HG03378 (cell line): Measurements from ENCODE around the gene LRSAM1.
A peak's percentile ranks its signal among the peaks of the same experiment; 100 is the strongest.

Experiments used
- ATAC-seq: cut with Tn5 transposase; IDR thresholded peaks from one replicate; pipeline ENCODE4 v1.9.1; 2021; ENCODE audit warnings: mild to moderate bottlenecking, moderate library complexity; ENCODE audit not compliant: unreplicated experiment

Gene LRSAM1

DNA sequence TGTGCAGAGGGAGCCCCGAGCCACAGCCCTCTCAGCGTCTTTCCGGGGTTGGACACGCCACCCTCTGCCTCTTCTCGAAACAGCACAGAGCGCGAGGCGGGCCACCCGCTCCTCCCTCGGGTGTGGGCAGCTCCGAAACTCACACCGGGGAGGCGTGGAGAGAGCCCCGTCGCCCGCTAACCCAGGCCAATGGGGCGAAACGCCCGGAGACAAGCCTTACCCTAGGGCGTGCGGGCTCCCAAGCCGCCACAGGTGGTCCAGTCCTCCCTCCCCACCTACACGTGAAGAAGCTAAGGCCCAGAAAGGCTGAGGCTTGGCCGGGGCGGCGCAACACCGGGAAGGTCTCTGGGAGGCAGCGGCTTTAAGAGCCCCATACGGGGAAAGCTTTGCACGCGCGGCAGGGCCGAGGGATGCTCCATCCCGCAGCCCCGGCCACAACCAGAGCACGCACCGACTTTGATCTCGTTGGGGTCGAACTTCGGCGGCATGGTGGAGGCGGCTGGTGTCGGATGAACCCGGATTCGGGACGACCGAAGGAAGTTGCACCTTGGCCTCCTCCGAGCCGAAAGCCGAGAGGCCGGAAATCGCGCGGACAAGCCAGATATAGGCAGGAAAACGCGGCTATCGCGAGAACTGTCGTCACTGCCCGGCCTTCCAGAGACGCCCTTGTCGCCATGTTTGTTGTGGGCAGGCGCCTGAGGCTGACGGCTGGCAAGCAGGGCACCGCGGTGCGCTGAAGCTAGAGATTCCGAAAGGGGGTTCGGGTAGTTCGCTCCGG is at the start of gene LRSAM1, which contains the start of gene RPL12:
Gene LRSAM1, plus strand, starts transcription at position 681 of the 778 bp plus-strand sequence. CDS start 3,018 bp downstream, outside the sequence.
Gene RPL12, minus strand, starts transcription at position 577 of the 778 bp plus-strand sequence. Its CDS starts 89 bp downstream, at position 488.
- peak; percentile 60 for ATAC-seq

DNA sequence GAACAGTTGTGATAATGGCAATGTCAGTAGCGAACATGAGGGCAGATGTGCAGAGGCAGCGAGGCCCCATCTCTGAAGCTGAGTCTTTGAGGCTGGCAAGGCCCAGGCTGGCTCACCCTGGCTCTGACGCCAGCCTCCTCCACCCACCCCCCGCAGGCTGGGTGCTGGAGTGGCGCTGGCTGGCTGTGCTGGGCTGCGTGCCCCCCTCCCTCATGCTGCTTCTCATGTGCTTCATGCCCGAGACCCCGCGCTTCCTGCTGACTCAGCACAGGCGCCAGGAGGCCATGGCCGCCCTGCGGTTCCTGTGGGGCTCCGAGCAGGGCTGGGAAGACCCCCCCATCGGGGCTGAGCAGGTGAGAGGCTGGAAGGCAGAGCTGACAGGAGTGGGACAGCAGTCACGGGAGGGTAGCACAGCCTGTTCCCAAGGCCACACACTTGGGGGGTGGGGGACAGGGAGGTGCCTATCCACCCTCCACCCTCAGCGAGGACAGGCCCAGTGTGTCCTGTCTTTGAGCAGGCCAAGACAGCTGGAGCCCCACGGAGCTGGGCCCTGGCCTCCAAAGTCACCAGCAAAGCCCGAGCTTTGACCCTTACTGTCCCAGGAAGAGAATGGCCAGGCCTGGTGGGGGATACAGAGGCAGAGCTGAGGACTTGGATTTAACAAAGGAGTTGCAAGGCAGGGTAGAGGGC is 48.8 kb upstream of the LRSAM1 start:
- ATAC-seq = no peak

DNA sequence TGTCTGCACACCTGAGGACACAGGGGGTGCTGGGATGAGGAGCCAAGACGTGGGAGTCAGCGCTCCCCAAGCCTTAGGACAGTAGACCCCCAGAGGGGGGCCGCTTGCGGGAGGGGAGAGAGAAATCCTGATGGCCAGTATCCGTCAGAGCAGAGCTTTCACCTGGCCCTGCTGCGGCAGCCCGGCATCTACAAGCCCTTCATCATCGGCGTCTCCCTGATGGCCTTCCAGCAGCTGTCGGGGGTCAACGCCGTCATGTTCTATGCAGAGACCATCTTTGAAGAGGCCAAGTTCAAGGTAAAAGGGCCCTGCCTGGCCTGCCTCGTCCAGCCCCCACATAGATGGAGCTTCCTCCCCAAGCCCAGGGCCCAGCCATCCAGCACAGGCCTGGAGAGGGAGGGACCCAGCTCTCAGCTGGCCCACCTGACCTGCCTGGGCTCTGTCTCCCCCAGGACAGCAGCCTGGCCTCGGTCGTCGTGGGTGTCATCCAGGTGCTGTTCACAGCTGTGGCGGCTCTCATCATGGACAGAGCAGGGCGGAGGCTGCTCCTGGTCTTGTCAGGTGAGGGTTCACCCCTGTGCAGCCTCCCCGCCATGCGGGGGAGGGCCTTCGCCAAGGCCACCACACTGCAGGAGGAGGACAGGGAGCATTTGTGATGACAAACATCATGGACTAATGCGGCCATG is 47.7 kb upstream of the LRSAM1 start:
- no peak for ATAC-seq

DNA sequence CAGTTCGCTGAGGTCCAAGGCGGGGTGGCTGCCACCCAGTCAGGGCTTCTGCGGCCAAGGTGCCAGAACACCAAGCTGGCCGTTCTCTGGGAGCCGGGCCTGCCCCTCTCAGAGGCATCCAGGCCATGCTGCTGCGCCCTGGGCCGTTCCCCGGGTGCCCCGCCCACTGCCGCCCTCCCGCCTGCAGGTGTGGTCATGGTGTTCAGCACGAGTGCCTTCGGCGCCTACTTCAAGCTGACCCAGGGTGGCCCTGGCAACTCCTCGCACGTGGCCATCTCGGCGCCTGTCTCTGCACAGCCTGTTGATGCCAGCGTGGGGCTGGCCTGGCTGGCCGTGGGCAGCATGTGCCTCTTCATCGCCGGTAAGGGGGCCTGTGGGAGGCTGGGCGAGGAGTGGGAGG is 46.7 kb upstream of the LRSAM1 start:
- no peak for ATAC-seq

DNA sequence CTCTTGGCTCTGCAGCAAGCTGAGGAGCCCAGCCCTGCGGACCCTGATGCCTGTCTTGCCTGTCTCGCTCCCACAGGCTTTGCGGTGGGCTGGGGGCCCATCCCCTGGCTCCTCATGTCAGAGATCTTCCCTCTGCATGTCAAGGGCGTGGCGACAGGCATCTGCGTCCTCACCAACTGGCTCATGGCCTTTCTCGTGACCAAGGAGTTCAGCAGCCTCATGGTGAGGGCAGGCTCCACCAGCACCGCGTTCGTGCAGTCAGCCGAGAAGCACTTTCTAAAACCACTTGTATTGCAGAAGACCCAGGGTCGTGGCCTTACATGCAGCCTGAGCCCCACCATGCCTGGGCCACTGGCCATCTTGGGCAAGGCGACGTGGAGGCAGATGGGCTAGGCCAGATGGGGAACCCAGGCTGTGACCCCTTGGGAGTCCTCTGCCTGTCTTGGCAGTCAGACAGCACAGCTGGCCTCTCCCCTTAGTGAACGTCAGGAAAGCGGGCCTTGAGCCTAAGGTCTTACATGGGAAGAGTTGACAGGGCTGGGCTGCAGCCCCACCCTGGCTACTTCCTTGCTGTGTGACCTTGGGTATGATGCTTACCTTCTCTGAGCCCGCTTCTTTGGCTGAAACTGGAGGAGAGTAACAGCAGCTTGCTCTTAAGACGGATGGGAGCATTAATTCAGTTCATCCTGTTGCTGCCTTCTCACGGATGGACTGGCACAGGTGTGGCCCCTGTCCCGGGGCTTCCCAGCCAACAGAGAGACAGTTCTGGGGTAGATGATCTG is 45.8 kb upstream of the LRSAM1 start:
- no peak for ATAC-seq

DNA sequence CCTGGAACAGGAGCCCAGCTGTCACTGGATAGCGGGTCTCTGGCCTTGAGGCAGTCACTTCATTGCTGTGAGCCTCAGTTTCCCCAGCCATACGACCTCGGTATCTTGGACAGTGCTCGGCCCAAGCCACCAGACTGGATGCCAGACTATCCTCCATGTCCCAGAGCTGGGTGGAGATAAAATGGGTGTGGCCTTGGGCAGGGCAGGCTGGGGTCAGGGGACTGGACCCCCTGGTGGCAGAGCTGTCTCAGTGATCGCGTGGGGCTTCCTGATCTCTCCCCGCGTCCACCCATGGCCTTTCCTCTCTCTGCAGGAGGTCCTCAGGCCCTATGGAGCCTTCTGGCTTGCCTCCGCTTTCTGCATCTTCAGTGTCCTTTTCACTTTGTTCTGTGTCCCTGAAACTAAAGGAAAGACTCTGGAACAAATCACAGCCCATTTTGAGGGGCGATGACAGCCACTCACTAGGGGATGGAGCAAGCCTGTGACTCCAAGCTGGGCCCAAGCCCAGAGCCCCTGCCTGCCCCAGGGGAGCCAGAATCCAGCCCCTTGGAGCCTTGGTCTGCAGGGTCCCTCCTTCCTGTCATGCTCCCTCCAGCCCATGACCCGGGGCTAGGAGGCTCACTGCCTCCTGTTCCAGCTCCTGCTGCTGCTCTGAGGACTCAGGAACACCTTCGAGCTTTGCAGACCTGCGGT is 44.4 kb upstream of the LRSAM1 start:
- no peak for ATAC-seq

DNA sequence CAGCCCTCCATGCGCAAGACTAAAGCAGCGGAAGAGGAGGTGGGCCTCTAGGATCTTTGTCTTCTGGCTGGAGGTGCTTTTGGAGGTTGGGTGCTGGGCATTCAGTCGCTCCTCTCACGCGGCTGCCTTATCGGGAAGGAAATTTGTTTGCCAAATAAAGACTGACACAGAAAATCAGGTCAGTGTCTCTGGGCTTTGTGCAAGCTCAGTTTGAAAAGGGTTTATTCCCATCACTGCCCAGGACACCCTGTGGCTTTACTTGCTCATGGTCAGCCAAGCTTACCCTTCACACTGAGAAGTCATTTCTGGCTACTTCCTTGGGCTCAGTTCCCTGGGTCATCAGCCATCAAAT is 43.8 kb upstream of the LRSAM1 start:
- no peak for ATAC-seq

DNA sequence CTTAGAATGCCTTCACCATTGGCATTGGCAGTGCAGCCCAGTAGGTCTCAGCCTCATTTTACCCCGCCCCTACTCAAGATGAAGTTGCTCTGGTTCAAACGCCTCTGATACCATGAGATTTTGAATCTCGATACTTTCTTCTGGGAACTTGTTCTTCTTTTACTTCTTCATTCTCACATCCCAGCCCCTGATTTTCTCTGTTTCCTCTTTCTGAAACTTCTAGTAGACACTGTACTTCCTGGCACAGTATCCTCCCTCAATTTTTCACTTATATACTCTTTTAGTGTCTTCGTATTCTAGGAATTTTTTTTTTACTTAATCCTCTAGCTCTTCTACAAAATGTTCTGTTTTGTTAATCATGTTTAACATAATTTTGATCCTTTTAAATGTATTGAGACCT is 40.2 kb upstream of the LRSAM1 start:
- no peak for ATAC-seq

DNA sequence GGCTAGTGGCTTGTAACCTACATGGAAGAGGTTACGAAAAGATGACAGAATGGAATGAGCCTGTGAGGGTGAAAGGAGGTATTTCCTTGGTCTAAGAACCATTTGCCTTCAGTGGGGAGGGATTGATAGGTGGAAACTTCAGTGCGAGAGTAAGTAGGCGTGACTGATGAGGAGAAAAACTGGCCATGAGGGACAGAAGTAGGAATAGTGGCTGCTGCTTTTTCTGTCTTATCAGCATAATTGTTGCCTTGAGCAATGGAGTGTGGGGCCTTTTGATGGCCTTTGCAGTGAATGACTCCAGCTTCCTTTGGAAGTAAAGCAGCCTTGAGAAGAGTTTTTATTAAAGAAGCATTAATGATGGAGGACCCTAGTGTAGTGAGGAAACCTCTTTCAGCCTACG is 36.2 kb upstream of the LRSAM1 start:
- ATAC-seq = no peak

DNA sequence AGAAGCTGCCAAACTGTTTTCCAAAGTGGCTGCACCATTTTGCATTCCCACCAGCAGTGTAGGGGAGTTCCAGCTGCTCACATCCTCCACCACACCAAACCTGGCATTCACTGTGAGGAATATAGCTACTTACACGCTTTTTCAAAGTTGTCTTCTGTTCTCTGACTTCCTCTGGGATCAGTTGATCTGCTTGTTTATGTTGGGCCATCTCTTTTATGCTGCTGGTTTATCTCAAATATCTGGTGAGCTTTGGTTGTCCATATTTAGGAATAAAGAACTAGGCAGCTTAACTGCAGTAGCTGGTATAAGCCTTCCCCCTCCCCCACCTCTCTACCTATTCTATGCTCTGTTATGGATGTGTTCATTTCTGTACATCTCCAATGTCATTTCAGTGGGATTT is 35.7 kb upstream of the LRSAM1 start:
- ATAC-seq = no peak

DNA sequence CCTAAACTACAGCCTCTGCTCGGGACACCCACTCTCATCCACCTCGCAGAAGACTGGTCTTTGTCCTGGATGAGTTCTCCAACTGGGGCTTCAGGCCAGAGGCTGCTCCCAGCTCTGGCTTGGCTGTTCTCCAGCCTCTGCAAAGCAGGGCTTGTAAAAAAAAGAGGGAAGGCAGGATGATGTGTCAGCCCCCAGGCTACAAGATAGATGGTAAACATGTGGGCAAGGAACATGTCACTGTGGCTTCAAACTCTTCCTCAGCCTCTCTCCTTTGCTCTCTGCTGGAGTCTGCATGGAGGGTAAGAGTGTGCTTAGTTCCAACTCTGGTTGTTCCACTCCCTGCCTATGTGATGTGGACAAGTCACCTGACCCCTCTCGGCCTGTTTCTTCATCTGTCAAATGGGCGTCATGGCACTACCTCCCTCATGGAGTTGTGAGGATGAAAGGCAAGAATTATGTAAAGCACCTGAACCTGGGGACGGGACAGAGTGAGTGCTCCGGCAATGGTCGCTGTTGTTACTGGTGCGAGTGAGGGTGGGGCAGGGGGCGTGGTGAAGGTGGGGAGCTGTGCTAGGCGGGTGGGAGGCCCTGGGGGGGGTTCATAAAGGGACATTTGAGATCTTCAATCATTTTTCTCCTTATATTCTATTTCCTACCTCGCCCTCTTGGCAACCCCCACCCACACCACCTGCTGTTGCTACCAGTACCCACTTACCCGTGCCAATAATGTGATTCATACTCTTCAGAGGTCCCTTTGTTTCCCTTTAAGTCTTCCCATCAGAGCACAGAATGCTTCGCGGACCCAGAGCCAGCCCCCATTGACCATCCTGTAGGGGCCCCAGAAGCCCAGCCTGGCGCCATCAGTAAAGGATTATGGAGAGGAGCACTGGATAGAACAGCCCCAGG is 33.9 kb upstream of the LRSAM1 start:
- no peak for ATAC-seq

DNA sequence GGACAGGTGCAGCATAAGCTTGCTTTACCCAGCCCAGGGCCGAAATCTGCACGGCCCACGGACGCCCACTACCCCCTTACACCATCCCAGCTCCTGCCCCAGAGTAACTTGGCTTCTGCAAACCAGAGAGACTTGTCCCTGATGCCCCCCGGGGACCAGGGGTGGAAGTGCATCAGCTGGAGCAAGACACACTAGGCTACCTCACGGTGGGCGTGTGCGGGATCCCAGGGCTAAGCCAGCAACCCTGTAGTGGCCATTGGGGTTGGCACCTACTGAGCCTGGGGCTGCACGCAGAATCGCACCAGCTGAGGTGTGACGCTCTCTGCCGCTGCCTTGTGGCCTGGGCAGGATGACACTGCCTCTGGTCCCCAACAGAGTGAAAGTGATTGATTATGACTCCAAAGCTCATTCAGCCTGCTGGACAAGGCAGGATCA is 33.3 kb upstream of the LRSAM1 start:
- ATAC-seq = no peak

DNA sequence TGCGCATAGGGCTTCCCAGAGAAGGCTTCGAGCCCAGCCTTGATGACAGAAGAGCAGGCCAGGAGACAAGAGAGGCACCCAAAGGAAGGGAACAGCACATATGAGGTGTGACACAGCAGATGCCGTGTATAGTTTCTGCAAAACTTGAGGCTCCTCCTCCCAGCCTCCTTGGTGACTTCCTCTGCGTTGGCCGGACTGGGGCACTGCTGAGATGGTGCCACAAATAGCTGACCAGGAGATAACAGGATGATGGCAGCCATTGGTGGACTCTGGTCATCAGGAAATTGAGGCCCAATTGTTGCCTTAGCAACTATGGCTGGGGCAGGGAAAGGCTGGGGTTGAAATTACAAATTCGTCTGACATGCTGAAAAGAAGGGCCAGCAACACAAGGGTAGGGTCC is 32.0 kb upstream of the LRSAM1 start:
- ATAC-seq = no peak

DNA sequence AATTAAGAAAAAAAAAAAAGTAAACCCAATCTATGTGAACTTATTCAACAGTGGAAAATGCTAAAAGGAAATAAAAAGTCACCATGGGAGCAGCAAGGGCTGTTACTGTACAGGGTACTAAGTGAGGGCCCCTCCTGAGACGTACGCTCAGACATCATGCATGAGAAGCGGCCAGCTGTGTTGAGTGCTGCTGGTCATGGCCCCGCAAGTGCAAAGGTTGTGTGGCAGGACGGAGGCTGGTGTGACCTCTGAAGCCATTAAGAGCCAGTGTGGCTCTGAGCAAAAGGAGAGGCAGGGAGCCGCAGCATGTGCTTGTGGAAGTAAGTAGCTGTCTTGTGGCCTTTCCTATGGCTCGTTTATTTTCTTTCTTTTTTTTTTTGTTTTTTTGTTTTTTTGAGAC is 30.3 kb upstream of the LRSAM1 start:
- no peak for ATAC-seq

DNA sequence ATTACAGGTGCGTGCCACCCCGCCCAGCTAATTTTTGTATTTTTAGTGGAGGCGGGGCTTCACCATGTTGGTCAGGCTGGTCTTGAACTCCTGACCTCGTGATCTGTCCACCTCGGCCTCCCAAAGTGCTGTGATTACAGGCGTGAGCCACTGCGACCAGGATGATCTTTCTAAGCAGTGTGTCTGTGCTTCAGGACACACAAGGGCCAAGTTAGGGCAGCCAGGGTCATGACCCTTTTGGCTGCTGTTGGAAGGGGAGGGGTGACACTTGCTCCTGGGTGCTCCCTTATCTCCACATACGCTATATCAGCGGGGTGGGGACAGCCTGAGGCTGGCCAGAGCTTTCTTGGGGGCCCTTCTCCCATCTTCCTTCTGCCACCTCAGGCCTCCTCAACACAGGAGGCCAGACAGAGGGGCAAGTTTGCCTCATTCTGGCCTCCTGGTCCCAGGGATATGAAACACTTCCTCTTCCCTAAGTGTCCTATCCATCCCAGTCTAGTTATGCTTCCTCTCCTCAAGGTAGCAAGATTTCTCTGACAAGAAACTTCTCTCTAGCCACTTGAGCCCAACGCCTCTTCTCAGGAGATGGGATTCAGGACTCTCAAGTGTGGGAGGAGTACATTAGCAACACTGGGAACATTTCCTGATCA is 29.1 kb upstream of the LRSAM1 start:
- ATAC-seq = no peak

DNA sequence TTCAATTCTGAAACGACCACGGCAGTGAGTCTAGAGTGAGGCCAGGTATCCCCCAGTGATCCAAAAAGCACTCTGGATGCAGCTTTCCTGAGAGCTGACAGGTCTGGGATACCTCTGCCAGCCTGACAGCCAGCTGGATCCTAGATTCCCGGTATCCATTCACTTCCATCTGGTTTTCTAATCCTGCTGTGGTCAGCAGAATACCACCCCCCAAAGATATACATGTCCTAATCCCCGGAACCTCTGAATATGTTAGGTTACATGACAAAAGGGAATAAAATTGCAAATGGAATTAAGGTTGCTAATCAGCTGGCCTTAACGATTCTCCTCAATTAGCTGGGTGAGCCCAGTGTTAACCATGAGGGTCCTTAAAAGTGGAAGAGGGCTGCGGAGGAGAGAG is 28.5 kb upstream of the LRSAM1 start:
- no peak for ATAC-seq

DNA sequence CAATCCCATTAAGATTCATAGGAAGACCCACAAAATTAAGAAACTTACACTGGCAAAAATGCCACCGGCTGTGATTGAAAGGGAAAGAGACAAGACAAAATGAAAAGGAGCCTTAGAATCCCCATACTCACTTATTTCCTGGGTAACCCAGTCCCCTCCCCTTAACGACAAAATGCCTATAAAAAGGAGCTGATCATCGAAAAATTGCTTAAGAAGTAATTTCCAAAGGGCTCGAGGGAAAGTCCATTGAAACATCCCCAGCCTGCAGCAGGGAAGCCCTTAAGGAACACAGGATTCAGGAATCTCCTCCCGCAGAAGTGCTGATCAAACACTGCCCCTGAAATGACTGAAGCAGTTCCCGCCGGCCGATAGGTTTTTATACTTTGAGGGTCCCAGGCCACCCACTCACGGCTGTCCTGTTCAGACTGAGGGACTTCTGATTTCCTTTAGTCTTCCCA is 27.8 kb upstream of the LRSAM1 start:
- no peak for ATAC-seq

DNA sequence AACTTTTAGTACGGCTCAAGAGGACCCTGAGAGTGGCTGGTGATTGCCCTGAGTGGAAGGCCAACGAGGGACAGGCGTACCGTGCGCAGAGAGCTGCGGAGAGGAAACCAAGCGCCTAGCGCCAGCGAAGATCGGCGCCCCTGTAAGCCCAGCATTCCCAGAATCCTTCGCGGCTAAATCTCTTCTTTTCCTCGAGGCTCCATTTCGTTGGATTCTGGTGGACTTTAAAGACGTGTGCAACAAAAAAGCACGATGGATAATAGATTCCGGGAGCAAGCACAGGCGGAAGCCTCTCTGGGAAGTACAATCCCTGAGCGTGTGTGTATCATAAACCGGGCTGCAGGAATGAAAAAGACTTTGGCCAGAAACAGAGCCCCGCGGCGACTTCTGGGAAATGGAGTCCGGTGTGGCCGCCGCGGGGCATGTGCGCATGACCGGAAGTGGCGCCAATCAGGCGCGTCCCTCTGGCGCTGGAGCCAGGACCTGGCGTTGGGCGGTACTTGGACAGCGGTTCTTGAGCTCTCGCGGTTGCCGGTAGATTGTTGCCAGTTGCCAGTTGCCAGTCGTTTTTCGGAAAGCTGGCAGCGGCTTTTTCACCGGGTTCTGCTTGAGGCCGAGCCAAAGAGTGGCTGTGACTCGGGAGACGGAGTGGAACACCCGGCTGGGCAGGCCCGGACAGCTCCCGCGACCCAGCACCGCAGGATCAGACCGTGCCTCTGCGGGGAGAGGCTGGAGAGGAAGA is 27.2 kb upstream of the LRSAM1 start, which contains the start of gene ZNF79:
Gene ZNF79, plus strand, starts transcription at position 449 of the 742 bp plus-strand sequence. CDS start 406 bp downstream, outside the sequence.
- ATAC-seq = peak; percentile 78
